ENCODE results near the gene ZNF705A.

- TF ChIP-seq CTCF (IDR thresholded peaks at IDR 0.05) (no peak), POLR2A (IDR thresholded peaks at IDR 0.05) (no peak)
Measured at GRCh38 chr12:8157484-8158198, 826 bp downstream of the ZNF705A start.
